Hippocampal formation (tissue), 2 donors: ENCODE results near the gene MTHFD1L.
A peak's percentile ranks its signal among the peaks of the same experiment; 100 is the strongest.

Source experiments
- DNase-seq, 2 donors: peaks; one replicate each; lab custom pipeline; 2025; lab: John Stamatoyannopoulos, UW

The MTHFD1L gene

DNA sequence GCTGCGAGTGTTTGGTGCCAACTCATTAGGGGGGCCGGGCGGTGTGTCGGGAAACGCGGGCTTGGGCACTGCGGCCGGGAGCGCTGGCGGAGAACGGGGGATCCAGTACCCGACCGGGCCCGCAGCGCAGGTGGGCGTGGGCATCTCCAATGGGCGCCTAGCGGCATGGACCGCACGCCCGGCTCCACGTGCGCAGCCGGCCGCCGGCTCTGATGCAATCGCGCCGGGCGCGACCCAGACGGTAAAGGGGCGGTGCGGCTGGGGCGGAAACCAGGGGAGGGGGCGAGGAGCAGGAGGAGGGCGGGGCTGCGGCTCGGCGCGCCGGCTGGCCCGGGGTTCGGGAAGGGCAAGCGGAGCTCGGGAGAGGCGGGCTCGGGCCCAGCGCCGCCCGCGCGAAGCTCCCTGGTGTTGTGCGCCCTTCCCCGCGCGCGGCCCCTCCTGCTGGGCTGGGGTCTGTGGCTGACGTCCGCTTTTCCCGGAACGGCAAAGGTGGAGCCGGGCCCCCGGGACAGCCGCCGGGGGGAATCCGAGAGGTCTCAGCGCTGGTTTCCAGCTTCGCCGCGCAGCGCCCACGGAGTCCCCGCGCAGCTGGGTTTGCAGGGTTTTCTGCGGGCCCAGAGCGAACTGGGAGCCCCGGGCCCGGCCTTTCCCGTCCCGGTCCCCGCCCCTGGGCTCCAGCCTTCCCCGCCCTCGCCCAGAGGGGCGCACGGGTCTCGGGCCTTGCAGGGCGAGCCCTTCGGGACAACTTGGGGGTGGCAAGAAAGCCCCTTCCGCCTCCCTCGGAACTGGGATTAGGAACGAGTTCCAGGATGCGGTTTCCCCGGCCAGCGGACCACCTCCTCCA lies 867 bp downstream of the MTHFD1L start:
- peak in 1 of 2 donors; percentile 60 for DNase-seq

DNA sequence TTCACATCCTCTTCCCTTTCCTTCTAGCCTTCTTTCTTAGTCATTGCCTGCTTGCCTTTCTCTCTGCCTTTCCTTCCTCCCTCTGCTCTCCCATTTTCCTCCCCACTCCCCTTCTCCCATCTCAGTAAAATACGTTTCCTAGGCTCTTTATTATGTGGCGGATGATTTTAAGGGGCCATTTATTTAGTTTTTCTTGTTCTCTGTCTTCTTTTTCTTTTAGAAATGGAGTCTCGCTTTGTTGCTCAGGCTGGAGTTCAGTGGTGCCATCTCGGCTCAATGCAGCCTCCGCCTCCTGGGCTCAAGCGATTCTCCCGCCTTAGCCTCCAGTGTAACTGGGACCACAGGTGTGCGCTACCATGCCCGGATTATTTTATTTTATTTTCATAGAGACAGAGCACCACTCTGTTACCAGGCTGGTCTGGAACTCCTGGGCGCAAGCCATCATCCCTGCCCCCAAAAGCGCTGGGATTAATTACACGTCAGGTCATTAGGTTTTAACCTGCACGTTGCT lies 1.5 kb downstream of the MTHFD1L start:
- DNase-seq: no peak

DNA sequence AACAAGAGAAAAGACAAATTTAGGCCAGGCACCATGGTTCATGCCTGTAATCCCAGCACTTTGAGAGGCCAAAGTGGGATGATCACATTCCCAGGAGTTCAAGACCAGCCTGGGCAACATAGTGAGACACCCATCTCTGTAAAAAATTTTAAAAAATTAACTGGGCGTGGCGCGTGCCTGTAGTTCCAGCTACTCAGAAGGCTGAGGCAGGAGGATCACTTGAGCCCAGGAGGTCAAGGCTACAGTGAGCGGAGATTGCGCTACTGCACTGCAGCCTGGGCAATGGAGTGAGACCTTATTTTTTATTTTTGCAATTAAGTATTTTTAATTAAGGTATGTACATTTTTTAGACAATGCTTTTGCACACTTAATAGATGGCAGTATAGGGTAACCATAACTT lies 3.3 kb downstream of the MTHFD1L start:
- no peak for DNase-seq

DNA sequence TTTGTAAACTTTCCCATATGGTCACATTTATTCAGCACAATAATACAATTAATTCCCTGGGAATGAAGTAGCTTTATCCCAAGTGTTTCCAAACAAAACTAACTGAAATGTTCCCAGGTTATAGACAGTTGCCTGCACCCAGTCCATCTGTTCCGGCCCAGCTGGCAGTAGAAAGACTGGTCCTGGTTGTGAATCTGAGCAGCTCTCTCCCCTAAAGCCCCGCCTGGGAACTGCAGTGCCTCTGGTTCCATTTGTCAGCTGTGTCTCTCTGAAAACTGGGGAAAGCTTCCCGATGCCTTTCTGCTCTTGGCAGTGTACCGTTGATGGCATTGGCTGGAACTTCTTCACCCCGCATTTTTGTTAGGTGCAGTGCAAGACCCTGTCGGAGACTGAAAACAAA lies 8.7 kb downstream of the MTHFD1L start:
- peak in 1 of 2 donors; percentile 29 for DNase-seq

DNA sequence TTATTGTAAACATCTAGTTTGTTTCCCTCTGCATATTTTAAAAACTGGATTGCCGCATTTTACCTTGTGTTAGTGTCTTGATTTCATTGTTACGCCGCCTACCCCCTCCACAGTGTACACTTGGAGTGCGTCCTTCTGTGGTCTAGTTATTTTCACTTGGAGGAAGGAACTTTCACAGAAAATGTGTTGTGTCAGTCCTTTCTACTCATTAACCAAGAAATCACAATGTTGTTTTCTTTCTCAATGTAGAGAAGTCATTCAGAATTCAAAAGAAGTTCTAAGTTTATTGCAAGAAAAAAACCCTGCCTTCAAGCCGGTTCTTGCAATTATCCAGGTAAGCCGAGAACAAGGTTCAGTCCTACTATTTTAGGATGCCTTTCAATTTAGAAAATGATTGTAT lies 10.3 kb downstream of the MTHFD1L start:
- DNase-seq: no peak

DNA sequence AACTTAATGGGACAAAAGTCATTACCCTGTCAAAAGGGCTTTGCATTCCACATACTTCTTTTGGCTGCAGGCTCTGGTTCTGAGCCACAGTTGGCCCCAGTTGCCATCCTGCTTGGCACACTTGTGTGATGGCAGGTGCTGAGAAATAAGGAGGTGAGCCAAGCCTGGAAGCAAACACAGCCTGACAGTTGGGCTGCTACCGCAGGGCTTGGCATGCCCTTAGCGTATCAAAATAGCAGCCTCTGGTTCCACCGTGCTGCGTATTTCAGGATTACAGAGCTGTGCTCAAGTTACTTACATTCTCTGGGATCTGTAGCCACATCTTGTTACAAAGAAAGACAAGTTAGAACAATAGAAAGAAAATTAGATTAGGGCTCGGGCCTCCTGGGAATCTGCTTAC lies 11.1 kb downstream of the MTHFD1L start:
- DNase-seq: peak in 1 of 2 donors; percentile 51

DNA sequence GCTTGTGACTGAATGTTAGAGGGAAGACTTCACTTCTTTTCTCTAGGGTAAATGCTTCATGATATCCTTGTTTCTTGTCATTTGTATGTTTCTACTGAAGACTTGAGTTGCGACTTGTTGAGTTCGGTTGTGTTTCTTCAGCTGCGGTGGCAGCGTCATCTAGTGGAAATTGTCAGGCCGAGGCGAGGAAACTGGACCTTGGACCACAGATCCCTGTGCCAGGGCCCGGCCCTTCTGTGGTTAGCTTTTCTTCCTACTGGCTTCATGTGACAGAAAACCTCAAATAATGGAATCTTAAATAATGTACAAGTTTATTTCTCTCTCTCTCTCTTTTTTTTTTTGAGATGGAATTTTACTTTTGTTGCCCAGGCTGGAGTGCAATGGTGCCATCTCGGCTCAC lies 12.4 kb downstream of the MTHFD1L start:
- no peak for DNase-seq

DNA sequence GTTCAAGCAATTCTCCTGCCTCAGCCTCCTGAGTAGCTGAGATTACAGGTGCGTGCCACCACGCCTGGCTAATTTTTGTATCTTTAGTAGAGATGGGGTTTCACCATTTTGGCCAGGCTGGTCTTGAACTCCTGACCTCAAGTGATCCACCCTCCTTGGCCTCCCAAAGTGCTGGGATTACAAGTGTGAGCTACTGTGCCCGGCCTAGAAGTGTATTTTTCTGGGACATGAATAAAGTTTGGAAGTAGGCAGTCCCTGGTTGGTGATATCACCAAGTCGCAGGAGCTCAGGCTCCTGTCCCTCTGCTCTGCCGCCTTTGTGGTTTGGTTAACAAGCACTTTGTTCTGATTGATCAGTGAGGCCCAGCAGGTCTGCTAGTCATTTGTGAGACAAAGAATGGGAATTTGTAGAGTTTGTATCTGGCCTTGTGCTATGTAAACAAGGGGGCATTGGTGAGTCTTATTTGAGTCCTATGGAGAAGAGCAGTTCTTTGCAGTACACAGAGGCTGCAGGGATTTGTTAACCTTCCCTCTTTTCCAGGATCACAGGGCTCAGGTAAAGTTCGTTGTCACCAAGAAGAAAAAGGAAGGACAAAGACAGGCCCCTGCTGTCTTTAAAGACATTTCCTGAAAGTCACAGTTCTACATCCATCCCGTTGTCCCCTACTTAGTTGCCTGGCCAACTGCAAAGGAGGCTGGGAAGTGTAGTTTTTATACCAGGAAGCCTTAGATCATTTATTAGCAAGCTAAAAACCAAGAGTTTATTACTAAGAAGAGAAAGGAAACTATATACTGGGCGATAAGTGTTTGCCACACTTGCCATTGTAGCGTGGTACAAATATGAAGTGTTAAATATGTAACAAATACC lies 13.1 kb downstream of the MTHFD1L start:
- no peak for DNase-seq

DNA sequence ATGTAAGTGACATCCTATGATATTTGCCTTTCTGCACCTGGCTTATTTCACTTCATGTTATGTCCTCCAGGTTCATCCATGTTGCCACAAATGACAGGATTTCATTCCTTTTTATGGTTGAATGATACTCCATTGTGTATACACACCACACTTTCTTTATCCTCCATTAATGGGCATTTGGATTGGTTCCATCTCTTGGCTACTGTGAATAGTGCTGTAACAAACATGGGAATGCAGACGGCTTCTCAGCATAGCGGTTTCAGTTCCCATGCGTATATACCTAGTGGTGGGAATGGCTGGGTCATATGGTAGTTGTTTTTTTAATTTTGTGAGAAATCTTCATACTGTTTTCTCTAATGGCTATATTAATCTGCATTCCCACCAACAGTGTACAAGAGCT lies 14.8 kb downstream of the MTHFD1L start:
- DNase-seq: no peak

DNA sequence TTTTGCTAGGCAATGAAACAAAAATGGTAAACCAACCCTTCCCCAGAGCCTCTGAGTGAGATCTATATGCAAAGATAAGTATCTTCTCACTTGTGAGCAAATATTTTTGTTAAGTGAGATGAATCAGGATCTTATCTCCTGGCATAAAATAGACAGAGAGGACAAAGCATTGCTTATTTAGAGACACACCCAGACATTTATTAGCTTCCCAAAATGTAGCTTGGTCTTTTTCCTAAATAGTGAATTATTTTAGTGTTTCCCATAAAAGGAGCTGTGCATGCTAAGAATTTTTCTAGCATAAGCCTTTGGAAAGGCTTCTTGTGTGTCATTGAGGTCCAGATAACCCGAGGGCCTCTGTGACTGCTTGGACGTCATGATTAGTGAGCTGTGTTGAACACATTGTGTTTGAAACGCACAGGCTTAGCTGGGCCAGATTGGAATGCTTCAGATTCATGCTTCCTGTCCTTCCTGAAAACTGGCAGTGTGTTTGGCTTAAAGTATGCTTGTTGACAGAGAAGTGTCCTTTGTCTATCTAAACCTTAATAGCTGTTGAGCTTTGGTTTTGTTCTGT lies 16.5 kb downstream of the MTHFD1L start:
- DNase-seq: peak in 1 of 2 donors; percentile 33

DNA sequence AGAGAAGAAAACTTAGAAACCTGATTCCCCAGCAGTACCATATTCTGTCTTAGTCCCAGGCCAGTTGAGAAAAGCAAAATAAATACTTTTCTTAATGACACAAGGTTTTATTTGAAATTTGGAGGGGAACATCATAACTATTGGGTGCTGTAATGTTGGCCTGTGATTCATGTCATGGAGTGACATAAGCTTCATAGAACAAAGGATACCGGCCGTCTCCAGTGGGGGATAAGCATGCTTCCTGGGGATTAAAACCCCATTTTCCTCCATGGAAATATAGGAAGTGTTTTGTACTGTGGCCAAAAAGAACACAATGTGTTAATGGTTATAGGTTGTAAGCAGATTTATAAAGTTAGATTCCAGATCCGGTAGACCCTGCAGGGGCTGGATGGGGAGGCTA lies 18.0 kb downstream of the MTHFD1L start:
- no peak for DNase-seq

DNA sequence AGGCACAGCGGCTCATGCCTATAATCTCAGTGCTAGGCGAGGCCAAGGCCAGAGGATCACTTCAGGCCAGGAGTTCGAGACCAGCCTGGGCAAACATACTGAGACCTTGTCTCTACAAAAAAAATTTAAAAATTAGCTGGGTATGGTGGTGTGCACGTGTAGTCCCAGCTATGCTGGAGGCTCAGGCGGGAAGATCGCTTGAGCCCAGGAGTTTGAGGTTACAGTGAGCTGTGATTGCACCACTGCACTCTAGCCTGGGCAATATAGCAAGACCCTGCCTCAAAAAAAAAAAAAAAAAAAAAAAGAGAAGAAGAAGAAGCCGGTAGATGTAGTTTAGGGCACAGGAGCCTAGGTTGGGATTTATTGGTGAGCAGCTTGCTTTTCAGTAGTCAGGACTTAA lies 20.7 kb downstream of the MTHFD1L start:
- DNase-seq: no peak

DNA sequence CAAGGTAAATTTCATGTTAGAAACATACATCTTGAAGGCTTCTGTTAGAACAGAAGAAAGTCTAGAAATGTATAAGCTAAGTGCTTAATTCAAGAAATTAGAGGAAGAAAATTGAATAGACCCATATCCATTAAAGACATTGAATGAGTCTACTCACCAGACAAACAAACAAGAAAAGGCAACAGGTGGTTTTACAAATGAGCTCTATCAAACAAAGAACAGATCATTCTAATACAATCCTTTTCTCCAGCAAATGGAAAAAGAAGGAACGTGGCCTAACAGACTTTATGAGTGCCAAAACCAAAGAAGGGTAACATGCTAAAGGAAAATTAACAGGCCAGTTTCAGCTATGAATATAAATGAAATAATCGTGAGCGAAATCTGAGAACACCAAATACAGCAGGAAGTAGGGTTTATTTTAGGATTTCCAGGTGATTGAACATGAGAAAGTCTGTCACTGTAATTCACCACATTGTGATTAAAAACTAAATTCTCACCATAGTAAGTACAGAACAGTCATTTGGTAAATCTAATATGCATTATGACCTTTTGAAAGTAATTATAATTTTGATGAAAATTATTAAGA lies 22.6 kb downstream of the MTHFD1L start:
- DNase-seq: no peak

DNA sequence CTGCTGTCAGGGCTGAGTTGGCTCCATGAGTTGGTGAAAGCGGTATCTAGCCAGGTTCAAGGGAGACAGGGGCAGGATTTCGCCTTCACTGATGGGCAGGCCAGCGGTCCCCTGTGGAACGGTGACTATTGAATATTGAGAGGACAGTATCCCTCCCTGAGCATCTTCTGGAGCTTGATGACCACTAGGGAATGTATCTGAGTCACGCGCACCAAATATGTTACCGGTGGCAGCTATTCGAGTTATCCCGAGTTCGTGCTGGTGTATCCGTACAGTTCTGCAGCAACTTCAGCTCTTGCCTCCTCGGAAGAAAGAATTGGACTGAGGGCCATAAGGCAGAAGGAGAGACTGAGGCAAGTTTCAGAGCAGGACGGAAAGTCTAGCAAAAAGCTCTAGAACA lies 24.8 kb downstream of the MTHFD1L start:
- DNase-seq: no peak

DNA sequence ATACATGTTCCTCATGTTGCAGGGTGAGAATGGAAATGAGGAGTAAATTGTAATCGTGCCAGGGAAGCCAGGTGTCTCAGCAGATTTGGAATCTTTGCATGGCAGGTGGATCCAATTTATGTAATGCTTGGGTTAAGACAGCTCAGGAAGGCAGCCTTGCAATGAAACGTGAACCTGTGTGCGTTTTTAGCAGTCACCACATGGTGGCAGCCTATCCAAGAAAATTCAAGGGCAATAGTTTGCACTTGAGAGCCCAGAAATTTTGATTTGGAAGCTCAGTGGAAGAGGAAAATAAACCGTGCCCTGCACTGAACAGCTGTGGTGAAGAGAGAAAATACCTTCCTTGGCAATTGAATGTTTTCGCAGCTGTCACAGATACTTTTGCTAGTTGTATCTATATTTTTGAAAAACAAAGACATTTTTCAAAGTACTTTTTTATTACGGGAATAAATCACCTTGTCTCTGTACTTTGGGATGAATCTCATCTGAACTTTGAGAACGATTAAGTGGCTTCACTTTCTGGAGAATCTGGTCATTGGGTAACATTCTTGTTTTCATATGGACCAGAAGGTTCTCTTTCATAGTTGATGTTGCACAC lies 26.5 kb downstream of the MTHFD1L start:
- peak; percentile 60 to 73 for DNase-seq

DNA sequence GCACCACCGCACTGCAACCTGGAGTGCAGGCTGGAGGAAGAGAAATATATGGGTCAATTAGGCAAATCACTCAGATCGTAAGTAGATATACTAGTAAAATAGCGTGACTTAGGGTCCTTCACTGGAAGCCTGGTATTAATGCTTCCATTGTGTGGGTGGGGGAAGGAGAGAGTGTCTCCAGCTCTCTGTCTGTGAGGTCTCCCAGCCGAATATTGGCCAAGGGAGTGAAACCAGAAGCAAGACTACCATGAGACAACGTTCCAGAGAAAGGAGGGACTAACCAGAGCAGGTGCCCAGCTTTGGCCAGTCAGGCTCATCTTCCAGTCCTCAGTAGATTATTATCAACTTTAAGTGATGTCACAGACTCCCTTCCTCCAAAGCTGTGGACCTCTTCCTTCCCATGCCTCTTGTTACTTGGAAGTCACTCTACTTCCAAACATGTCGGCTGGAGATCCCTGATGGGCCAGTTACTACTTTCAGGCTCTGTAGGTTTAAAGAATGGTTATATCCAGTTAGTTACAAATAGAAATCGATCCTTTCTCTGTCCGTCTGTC lies 28.8 kb downstream of the MTHFD1L start:
- DNase-seq: no peak

DNA sequence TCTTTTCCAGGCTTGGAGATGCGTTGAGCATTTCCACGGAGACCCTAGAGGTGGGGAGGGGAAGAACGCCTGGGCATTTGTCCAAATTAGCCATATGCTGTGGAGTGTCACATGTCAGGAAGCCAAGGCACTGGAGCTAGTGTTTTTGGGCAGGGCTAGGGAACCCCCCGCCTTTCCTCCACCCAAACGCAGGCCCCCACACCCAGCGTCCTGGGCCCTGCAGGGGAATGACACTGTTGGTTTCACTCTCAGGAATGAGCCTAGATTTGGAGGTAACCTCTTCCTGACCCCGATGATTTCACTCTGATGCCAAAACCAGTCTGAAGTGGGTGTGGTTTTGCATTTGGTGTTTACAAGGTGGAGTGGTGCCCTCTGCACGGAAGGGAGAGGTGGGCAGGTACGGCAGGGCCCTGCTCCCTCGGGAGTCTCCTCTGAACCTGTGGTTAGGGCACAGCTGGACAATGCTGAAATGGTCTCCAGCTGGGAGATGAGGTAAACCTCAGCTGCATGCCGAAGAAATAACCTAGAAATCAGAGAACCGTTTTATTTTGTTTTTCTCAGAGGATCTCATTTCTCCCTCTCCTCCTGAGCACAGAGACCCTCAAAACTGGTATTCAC lies 29.5 kb downstream of the MTHFD1L start:
- no peak for DNase-seq

DNA sequence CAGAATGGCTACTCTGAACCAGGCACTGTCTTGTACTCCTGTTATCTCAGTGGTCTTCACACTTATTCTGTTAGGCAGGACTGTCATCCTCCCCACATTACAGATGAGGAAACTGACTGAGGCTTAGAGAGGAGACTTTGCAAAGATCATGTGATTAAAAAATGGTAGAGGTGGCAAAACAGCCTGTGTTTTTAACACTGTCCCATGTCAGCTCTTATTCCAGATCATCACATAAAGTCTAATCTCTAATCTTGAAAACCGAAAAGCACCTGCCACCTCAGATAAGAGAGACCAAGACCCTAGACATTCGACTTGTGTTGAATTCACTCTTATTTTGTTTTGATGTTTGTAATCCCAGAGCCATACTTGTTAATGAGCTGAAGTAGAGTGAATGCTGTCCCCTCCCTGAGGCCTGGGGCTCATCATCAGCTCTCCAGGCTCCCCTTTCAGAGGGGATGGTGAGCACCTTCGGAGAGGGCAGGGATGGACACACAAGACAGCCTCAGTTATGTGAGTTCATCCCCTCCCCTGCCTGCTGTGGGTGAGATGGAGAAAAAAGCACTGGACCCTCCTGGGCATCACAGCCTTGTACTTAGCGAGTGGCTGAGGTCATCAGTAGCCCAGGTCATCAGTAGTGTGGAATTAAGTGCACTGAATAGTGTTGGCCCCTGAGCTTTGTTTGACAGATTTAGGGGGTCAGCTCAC lies 30.6 kb downstream of the MTHFD1L start:
- no peak for DNase-seq

DNA sequence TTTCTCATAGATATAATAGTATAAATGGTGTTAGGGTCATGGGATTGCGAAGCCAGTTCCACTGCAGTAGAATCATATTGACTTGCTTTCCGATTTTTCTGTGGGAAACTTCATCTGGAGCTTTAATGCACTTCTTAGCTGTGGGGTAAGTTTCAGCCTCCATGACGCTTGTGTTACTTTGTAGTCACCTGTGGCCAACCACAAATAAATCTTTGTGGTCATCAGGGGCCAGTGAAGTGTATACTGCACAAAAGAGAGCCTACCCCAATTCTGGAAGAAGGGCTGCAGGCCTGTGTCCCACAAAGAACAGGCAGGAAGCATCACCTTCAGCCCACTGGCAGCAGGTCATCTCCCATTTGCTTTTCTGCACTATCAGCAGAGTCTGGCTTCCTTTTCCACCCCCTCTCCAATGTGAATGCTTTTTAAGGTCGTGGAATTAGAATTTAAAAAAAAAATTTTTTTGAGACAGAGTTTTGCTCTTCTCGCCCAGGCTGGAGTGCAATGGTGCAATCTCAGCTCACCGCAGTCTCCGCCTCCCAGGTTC lies 32.0 kb downstream of the MTHFD1L start:
- DNase-seq: no peak
